H54 (cell line): Measurements from ENCODE around the gene TMEM237.

Experiments
- DNase-seq: peaks from one replicate; pipeline ENCODE4 v3.0.0; 2011; ENCODE audit warnings: low spot score, mixed read lengths; ENCODE audit not compliant: insufficient read length
- FAIRE-seq: peaks from 3 replicates; lab custom pipeline; 2011; peaks lifted over from hg19 to GRCh38; lab: Jason Lieb, UNC
- POLR2A ChIP-seq: IDR thresholded peaks from 2 replicates; pipeline ENCODE4 v1.6.1; 2011; ENCODE audit warnings: low read depth, mild to moderate bottlenecking, low read length

The TMEM237 gene

GRCh38 chr2:201621293-201621999 is 21.9 kb downstream of the TMEM237 start:
- no peak for TF ChIP-seq POLR2A
- FAIRE-seq (no peak), DNase-seq (no peak)

GRCh38 chr2:201618744-201619662 is 24.3 kb downstream of the TMEM237 start:
- no peak for FAIRE-seq
- TF ChIP-seq POLR2A = no peak
- DNase-seq = no peak

GRCh38 chr2:201608021-201608420 is 35.3 kb downstream of the TMEM237 start:
- TF ChIP-seq POLR2A = no peak
- FAIRE-seq = no peak
- DNase-seq = no peak

GRCh38 chr2:201607568-201607967 is 35.7 kb downstream of the TMEM237 start:
- DNase-seq (no peak), FAIRE-seq (no peak)
- TF ChIP-seq POLR2A = no peak

GRCh38 chr2:201600906-201601305 is 42.4 kb downstream of the TMEM237 start:
- TF ChIP-seq POLR2A = no peak
- FAIRE-seq = no peak
- DNase-seq = no peak

GRCh38 chr2:201597397-201597796 is 45.9 kb downstream of the TMEM237 start:
- DNase-seq = no peak
- no peak for FAIRE-seq
- no peak for TF ChIP-seq POLR2A

GRCh38 chr2:201580486-201580885 is 62.8 kb downstream of the TMEM237 start:
- DNase-seq = no peak
- TF ChIP-seq POLR2A = no peak
- peak; percentile 20 for FAIRE-seq

- no peak for DNase-seq
- TF ChIP-seq POLR2A = no peak
- no peak for FAIRE-seq
These were observed 63.8 kb downstream of the TMEM237 start for GRCh38 chr2:201579536-201579935.

- FAIRE-seq (no peak), DNase-seq (no peak)
- no peak for TF ChIP-seq POLR2A
These were observed 67.3 kb downstream of the TMEM237 start for GRCh38 chr2:201575971-201576370.

GRCh38 chr2:201574766-201575165 is 68.5 kb downstream of the TMEM237 start:
- no peak for FAIRE-seq
- DNase-seq = no peak
- no peak for TF ChIP-seq POLR2A

GRCh38 chr2:201572846-201573508 is 70.3 kb downstream of the TMEM237 start:
- no peak for FAIRE-seq
- TF ChIP-seq POLR2A = no peak
- no peak for DNase-seq
